ENCODE results near the gene PROSER2. TPM values are rescaled to one million over a fixed set of nuclear protein-coding genes. Genes with fewer than 3 reads are reported as not detected.

Gene PROSER2
- total and polyA plus RNA-seq, 9 of the 15 experiments (the other 6 are each of a cell fraction or from before 2014, with no cell fraction given): 0.62 to 14.8 (median 2.9) TPM

- no peak overlapping the region for H2AFZ ChIP-seq (ENCODE audit: low read depth, low read length)
- FAIRE-seq (no peak), DNase-seq (ENCODE audit: extremely low read depth in 1 of 4, low spot score in 3 of 4) (no peak), ATAC-seq (no peak)
- H3K4me3 ChIP-seq: no peak overlapping the region
- BruUV-seq (replicated peaks): no TSS peak
- peaks cover 74% of the 10 kb centered on the region for H3K36me3 ChIP-seq (ENCODE audit: control insufficient read depth, insufficient read depth, low read length)
- no peak overlapping the region for H3K4me2 ChIP-seq (ENCODE audit: insufficient read depth, low read length)
- CTCF ChIA-PET (ENCODE audit: low intra/inter-chr PET ratio): no interaction called here
- WGBS (ENCODE audit: insufficient coverage, low coverage, missing lambda C conversion rate): 88% methylated on average over 17 of the region's 17 CpGs
- H3K9ac ChIP-seq (ENCODE audit: insufficient read depth in 1 of 2, low read depth in 2 of 2, low read length in 2 of 2): no peak overlapping the region
- intact Hi-C loops (cut with micrococcal nuclease): no loop called here
- in situ Hi-C loops (cut with MboI): no loop called here
- H3K9me3 ChIP-seq (replicated peaks; ENCODE audit: control insufficient read depth, insufficient read depth, low read depth, low read length): no peaks in the 10 kb centered on the region
- H4K20me1 ChIP-seq (replicated peaks; ENCODE audit: control insufficient read depth, insufficient read depth, low read length): no peaks in the 10 kb centered on the region
- H3K9me1 ChIP-seq (ENCODE audit: control insufficient read depth, insufficient read depth, low read length): no peaks in the 10 kb centered on the region
- no peaks in the 10 kb centered on the region for H3K27me3 ChIP-seq (ENCODE audit: control insufficient read depth in 2 of 2, insufficient read depth in 2 of 2, low read length in 2 of 2)
- no peaks in the 10 kb centered on the region for H3K4me1 ChIP-seq (replicated peaks in 1 of 2; ENCODE audit: control insufficient read depth in 2 of 2, insufficient read depth in 2 of 2, low read length in 2 of 2)
- H3K79me2 ChIP-seq (ENCODE audit: control insufficient read depth, insufficient read depth, low read length): no peaks in the 10 kb centered on the region
- no peak overlapping the region for H3K27ac ChIP-seq (ENCODE audit: extremely low read depth, low read depth, low read length)
- TF ChIP-seq ZKSCAN1 (IDR thresholded peaks at IDR 0.05; ENCODE audit: low read depth, low read length) (no peak), MCM3 (IDR thresholded peaks at IDR 0.05) (no peak), FOXJ2 (tag; IDR thresholded peaks at IDR 0.05) (no peak), ZNF12 (CRISPR knock-in tag; IDR thresholded peaks at IDR 0.05) (no peak), GTF2F1 (IDR thresholded peaks at IDR 0.05; ENCODE audit: low read depth, low read length) (no peak), ZNF655 (CRISPR knock-in tag; IDR thresholded peaks at IDR 0.05) (no peak), ZSCAN32 (CRISPR knock-in tag; IDR thresholded peaks at IDR 0.05) (no peak), ZBTB9 (CRISPR knock-in tag; IDR thresholded peaks at IDR 0.05) (no peak)
- TF ChIP-seq, protein P1, sequence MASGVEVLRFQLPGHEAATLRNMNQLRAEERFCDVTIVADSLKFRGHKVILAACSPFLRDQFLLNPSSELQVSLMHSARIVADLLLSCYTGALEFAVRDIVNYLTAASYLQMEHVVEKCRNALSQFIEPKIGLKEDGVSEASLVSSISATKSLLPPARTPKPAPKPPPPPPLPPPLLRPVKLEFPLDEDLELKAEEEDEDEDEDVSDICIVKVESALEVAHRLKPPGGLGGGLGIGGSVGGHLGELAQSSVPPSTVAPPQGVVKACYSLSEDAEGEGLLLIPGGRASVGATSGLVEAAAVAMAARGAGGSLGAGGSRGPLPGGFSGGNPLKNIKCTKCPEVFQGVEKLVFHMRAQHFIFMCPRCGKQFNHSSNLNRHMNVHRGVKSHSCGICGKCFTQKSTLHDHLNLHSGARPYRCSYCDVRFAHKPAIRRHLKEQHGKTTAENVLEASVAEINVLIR (CRISPR knock-in tag; IDR thresholded peaks at IDR 0.05): no peak
- TF ChIP-seq, protein P2, sequence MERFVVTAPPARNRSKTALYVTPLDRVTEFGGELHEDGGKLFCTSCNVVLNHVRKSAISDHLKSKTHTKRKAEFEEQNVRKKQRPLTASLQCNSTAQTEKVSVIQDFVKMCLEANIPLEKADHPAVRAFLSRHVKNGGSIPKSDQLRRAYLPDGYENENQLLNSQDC (CRISPR knock-in tag; IDR thresholded peaks at IDR 0.05): no peak
- POLR2A ChIA-PET: interaction anchor here (0.5 kb wide), 1 partner anchor 19 kb away, joined by 3 read pairs; no protein-coding TSS in a partner anchor
Measured at GRCh38 chr10:11856089-11856488, 32.9 kb downstream of the PROSER2 start.
